Measurements from ENCODE around the gene LGR6.

LGR6 gene

GRCh38 chr1:202208351-202208857, 14.8 kb downstream of the LGR6 start:
- TF ChIP-seq ZFP3 (CRISPR knock-in tag; IDR thresholded peaks at IDR 0.05) (no peak), BACH2 (CRISPR knock-in tag; IDR thresholded peaks at IDR 0.05; ENCODE audit: borderline replicate concordance) (no peak), TOX (CRISPR knock-in tag; IDR thresholded peaks at IDR 0.05; ENCODE audit: borderline replicate concordance) (no peak), ARNTL (CRISPR knock-in tag; IDR thresholded peaks at IDR 0.05; ENCODE audit: borderline replicate concordance, low read depth) (no peak), PPARA (CRISPR knock-in tag; IDR thresholded peaks at IDR 0.05; ENCODE audit: borderline replicate concordance) (no peak), GLIS3 (CRISPR knock-in tag; IDR thresholded peaks at IDR 0.05) (no peak), ZC3H10 (CRISPR knock-in tag; IDR thresholded peaks at IDR 0.05) (no peak), ISL1 (CRISPR knock-in tag; IDR thresholded peaks at IDR 0.05) (no peak), ESRRG (CRISPR knock-in tag; IDR thresholded peaks at IDR 0.05) (no peak)
- TF ChIP-seq, protein P1, sequence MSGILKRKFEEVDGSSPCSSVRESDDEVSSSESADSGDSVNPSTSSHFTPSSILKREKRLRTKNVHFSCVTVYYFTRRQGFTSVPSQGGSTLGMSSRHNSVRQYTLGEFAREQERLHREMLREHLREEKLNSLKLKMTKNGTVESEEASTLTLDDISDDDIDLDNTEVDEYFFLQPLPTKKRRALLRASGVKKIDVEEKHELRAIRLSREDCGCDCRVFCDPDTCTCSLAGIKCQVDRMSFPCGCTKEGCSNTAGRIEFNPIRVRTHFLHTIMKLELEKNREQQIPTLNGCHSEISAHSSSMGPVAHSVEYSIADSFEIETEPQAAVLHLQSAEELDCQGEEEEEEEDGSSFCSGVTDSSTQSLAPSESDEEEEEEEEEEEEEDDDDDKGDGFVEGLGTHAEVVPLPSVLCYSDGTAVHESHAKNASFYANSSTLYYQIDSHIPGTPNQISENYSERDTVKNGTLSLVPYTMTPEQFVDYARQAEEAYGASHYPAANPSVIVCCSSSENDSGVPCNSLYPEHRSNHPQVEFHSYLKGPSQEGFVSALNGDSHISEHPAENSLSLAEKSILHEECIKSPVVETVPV (CRISPR knock-in tag; IDR thresholded peaks at IDR 0.05) = no peak
- TF ChIP-seq, protein P2, sequence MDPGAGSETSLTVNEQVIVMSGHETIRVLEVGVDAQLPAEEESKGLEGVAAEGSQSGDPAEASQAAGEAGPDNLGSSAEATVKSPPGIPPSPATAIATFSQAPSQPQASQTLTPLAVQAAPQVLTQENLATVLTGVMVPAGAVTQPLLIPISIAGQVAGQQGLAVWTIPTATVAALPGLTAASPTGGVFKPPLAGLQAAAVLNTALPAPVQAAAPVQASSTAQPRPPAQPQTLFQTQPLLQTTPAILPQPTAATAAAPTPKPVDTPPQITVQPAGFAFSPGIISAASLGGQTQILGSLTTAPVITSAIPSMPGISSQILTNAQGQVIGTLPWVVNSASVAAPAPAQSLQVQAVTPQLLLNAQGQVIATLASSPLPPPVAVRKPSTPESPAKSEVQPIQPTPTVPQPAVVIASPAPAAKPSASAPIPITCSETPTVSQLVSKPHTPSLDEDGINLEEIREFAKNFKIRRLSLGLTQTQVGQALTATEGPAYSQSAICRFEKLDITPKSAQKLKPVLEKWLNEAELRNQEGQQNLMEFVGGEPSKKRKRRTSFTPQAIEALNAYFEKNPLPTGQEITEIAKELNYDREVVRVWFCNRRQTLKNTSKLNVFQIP (CRISPR knock-in tag; IDR thresholded peaks at IDR 0.05; ENCODE audit: borderline replicate concordance, low read depth) = no peak
- ATAC-seq = no peak

- peak; percentile 50 for ATAC-seq
- no peak for TF ChIP-seq RARB (CRISPR knock-in tag; IDR thresholded peaks at IDR 0.05)
- no peak for TF ChIP-seq PATZ1 (CRISPR knock-in tag; IDR thresholded peaks at IDR 0.05; ENCODE audit: borderline replicate concordance)
- TF ChIP-seq, protein P2 (CRISPR knock-in tag; IDR thresholded peaks at IDR 0.05; ENCODE audit: borderline replicate concordance, low read depth) = no peak
- TF ChIP-seq ZNF565 (CRISPR knock-in tag; conservative IDR thresholded peaks at IDR 0.05; ENCODE audit: low read depth) = no peak
- no peak for TF ChIP-seq ARNTL (CRISPR knock-in tag; IDR thresholded peaks at IDR 0.05; ENCODE audit: borderline replicate concordance, low read depth)
- no peak for TF ChIP-seq CSDC2 (CRISPR knock-in tag; IDR thresholded peaks at IDR 0.05)
- TF ChIP-seq BACH2 (CRISPR knock-in tag; IDR thresholded peaks at IDR 0.05; ENCODE audit: borderline replicate concordance) = no peak
- TF ChIP-seq, protein P3, sequence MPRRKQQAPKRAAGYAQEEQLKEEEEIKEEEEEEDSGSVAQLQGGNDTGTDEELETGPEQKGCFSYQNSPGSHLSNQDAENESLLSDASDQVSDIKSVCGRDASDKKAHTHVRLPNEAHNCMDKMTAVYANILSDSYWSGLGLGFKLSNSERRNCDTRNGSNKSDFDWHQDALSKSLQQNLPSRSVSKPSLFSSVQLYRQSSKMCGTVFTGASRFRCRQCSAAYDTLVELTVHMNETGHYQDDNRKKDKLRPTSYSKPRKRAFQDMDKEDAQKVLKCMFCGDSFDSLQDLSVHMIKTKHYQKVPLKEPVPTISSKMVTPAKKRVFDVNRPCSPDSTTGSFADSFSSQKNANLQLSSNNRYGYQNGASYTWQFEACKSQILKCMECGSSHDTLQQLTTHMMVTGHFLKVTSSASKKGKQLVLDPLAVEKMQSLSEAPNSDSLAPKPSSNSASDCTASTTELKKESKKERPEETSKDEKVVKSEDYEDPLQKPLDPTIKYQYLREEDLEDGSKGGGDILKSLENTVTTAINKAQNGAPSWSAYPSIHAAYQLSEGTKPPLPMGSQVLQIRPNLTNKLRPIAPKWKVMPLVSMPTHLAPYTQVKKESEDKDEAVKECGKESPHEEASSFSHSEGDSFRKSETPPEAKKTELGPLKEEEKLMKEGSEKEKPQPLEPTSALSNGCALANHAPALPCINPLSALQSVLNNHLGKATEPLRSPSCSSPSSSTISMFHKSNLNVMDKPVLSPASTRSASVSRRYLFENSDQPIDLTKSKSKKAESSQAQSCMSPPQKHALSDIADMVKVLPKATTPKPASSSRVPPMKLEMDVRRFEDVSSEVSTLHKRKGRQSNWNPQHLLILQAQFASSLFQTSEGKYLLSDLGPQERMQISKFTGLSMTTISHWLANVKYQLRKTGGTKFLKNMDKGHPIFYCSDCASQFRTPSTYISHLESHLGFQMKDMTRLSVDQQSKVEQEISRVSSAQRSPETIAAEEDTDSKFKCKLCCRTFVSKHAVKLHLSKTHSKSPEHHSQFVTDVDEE (CRISPR knock-in tag; IDR thresholded peaks at IDR 0.05) = no peak
- no peak for TF ChIP-seq PPARA (CRISPR knock-in tag; IDR thresholded peaks at IDR 0.05; ENCODE audit: borderline replicate concordance)
- TF ChIP-seq, protein P1 (CRISPR knock-in tag; IDR thresholded peaks at IDR 0.05) = no peak
- TF ChIP-seq ESRRG (CRISPR knock-in tag; IDR thresholded peaks at IDR 0.05) = no peak
- no peak for TF ChIP-seq ZFP30 (CRISPR knock-in tag; IDR thresholded peaks at IDR 0.05)
Measured at GRCh38 chr1:202210385-202210784, 16.8 kb downstream of the LGR6 start.

DNA sequence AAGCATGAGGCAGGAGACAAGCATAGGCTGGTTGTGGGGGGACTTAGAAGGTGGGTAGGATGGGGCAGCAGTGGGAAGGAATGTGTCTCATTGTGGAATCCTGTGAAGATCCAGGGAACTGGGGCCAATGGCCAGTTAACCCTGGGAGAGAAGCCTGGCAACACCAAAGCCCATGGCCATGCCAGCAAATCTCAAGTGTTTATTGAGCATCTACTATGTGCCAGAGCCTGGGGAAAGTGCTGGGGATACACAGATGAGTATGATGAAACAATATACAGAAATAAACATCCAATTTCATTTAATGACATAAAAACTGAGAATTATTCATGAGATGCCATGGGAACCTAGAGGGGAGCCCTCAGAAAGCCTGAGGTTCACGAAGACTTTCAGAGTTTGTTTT, 17.4 kb downstream of the LGR6 start:
- TF ChIP-seq PATZ1 (CRISPR knock-in tag; IDR thresholded peaks at IDR 0.05; ENCODE audit: borderline replicate concordance) (no peak), RARB (CRISPR knock-in tag; IDR thresholded peaks at IDR 0.05) (no peak), ZC3H10 (CRISPR knock-in tag; IDR thresholded peaks at IDR 0.05) (no peak)
- no peak for ATAC-seq
